ENCODE data around the gene BTG1.
"Not testable (repeated sequence)": the region's sequence is repeated elsewhere in the genome, so short reads cannot be mapped to it uniquely, and the experiment has no call there.

BTG1 gene

GRCh38 chr12:92096346-92097136, 49.1 kb downstream of the BTG1 start:
- no peak for DNase-seq (ENCODE audit: low read depth)

- no peak for DNase-seq (ENCODE audit: low read depth)
Measured at GRCh38 chr12:92094751-92095161, 50.9 kb downstream of the BTG1 start.

GRCh38 chr12:92094301-92094700, 51.3 kb downstream of the BTG1 start:
- not testable (repeated sequence) for DNase-seq (ENCODE audit: low read depth)

Data from stromal cell of bone marrow (primary cell).